Stimulated activated CD4-positive, alpha-beta T cell treated with anti-CD3 and anti-CD28 coated beads, Interleukin-12 subunit alpha, Interleukin-12 subunit beta, amount 100 ng/mL, for 24 hours (primary cell): ENCODE data around the gene PSEN1.

Experiments
- DNase-seq, 2 experiments: peaks; one replicate each; pipeline ENCODE4 v3.0.0-alpha.2; 2020; ENCODE audit warnings: low read depth in 2 of 2

Gene PSEN1

GRCh38 chr14:73220061-73220460 is 83.8 kb downstream of the PSEN1 start:
- no peak for DNase-seq

- no peak for DNase-seq
Measured at GRCh38 chr14:73220634-73221033, 84.3 kb downstream of the PSEN1 start.

DNA sequence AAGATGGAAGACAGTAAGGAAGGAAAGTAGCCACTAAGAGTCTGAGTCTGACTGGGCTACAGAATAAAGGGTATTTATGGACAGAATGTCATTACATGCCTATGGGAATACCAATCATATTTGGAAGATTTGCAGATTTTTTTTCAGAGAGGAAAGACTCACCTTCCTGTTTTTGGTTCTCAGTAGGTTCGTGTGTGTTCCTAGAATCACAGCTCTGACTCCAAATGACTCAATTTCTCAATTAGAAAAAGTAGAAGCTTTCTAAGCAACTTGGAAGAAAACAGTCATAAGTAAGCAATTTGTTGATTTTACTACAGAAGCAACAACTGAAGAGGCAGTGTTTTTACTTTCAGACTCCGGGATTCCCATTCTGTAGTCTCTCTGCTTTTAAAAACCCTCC is 85.6 kb downstream of the PSEN1 start:
- no peak for DNase-seq

GRCh38 chr14:73223049-73223448 is 86.7 kb downstream of the PSEN1 start:
- DNase-seq, result no peak

- DNase-seq, result no peak
Measured at GRCh38 chr14:73225496-73225895, 89.2 kb downstream of the PSEN1 start.

DNA sequence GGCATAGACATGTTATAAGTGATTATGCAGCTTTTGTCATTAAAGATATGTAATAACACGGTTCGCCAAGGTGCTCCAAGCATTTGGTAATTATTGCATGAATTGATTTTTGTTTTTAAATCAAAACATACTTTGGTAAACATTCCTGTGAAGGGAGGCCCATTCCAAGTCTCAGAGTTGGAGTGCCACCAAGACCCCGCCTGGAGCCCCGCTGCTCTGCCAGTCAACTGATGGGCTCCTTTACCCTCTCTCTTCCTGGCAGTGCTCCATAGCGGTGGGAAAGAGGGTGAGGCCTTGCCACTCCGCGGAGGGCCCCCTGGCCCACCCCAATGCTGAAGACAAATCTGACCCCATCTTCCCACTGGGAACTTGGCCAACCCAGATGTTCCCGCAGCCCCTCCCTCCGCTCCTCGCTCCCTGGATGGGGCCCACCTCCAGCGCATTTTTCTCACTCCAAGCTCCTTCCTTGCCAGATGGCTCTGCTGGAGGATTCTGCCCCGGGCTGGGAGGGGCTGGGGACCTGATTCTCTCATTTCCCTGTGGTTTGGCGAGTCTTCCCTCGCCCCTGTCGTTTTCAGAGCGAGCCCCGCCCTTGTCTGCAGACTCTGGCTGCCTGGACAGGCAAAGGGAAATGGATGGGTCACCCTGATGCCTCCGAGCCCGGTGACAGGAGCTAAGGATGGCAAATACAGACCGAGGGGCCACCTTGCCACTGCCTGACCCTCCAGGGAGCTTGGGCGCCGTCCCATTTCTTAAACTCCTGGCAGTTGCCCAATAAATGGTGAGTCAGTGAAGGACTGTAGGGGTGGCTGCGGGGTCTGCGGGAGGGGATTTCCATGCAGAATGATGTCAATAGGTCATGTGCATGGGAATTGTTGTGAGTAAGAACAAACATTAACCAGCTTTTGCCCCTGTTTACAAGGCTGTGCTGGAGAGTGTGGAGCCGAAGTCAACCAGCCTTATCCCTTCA is 91.8 kb downstream of the PSEN1 start:
- DNase-seq, result no peak

- no peak for DNase-seq
Measured at GRCh38 chr14:73230051-73230450, 93.7 kb downstream of the PSEN1 start.

DNA sequence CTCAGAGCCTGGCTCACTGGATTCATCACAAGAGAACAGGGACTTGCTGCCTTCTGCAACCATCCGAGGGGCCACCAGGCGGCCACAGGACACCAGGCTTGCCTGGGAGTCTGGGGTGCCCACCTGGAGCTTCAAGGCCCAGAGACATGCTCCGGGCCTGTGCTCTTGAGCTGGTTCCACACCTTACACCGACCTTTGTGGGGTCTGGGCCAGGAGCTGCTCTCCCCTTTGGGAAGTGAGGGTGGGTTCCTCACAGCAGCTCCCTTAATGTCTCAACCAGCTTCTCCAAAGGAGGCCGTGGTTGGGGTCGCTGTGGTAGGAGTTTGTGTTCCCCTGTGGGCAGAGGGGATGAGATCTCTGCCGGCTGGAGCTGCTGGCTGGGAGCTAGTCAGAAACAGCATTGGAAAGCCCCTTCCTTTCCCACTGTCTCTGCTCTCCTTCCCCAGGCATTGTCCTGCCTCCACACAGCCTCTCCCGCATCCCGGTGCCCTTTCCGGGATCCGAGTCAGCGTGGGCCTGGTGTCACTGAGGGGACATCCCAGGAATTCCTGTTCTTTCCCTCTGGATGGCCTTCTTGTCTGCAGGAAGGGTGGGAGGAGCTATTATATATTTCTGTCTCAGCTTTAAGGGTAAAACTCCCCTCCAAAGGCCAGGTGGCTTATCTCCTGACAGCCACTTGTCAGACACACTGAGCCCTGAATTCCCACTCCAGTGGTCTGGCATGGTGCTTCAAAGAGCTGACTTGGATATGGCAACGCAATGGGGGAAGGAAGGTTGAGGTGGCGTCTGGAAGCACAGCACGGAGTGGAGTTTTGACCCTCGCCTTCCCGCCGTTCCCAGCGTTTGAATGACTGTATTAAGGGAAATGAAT is 95.9 kb downstream of the PSEN1 start:
- no peak for DNase-seq

GRCh38 chr14:73232984-73233383 is 96.7 kb downstream of the PSEN1 start:
- no peak for DNase-seq

GRCh38 chr14:73233564-73233963 is 97.3 kb downstream of the PSEN1 start:
- DNase-seq, result no peak

DNA sequence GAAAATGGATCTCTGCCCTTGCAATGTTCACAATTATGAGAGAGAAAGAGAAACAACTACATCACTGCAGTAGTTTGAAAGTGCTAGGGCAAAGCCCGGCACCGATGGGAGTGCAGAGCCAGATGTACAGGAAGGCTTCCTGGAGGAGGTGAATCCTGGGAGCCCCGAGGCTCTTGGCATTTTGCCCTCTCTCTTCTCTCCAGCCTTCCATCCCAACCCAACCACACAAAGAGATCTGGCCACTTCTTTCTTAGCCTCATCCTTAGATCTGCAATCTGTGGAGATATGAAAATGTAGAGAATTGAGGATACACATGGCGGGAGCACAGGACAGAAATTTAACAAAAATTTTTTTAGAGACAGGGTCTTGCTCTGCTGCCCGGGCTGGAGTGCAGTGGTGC is 97.7 kb downstream of the PSEN1 start:
- DNase-seq, result no peak

- DNase-seq, result no peak
Measured at GRCh38 chr14:73234586-73235394, 98.5 kb downstream of the PSEN1 start.

- no peak for DNase-seq
Measured at GRCh38 chr14:73235531-73236155, 99.3 kb downstream of the PSEN1 start.

GRCh38 chr14:73236157-73236556 is 99.8 kb downstream of the PSEN1 start:
- DNase-seq, result no peak

GRCh38 chr14:73236752-73237218 is 100.5 kb downstream of the PSEN1 start:
- no peak for DNase-seq

DNA sequence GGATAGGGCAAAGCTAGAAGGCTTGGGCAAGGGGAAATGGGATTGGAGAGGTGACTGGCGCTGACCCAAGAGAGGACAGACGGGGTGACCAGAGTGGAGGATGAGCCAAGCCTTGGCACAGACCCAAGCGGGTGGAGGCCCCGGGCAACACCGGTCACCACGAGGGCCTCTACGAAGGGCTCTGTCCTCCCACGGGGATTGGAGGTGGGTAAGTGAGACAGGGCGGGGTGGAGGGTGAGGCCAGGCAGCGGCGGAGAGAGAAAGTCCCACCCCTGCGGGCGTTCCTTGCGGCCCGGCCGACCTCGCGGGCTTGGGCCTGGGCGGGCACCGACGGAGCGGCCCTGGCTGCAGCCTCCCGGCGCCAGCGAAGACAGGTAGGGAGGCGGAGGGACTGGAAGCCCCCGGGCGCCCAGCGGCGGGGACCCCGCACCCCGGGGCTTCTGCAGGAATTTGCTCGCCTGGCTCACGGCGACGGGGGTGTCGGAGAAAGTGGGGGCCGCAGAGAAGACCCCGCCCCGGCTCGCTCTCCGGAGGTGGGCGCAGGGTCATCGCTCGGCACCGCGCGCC is 101.0 kb downstream of the PSEN1 start, which contains the start of gene PAPLN:
PAPLN (plus strand) TSS at position 288 of the 567 bp plus-strand sequence. CDS start 2,273 bp downstream, outside the sequence.
- DNase-seq, result no peak

DNA sequence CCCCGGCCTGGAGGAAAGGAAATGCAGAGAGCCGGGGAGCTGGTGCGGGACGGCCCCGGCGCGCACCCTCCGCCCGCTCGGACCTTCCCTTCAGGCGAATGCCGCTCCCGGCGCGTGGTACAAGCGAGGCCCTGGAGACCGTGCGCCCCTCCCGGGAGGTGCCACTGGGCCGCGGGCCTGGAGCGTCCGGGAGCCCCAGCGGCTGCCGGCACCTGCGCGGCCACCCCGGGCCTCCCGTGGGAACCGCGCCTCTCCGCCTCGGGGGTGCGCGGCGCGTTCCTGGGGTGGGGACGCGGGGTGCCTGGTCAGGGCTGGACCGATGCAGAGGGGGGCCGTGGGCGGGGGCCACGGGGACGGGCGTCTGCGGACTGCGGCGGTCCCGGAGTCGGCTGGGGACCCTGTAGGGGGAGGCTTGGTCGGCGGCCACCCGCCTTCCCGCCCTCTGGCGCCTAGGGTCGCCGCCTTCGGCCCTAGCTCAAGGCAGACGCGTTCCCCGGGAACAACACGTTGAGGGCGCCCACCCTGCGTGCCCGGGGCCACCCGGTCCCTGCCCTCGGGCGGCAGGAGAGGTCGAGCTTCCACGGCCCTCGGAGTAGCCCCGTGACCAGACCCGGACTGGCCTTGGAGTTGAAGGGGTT is 101.6 kb downstream of the PSEN1 start:
- DNase-seq, result no peak

DNA sequence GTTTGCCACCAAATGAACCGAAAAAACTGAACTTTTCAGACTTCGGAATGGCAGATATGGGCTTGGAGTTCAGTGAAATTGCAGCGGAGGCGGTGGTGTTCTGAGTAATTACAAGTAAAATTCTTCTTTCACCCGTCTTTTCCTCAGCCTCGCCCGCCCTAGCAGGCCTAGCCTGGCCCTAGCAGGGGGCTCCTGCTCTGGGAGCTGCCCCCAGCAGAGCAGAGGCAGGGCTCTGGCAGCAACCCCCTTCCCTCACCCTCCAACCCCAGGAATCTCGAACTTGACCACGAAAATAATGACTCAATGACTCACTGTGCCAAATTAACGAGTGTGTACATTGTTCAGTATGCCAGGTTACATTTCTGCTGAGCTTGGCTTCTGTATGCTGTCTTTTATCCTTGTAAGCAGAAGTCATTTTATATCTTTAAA is 102.1 kb downstream of the PSEN1 start:
- no peak for DNase-seq

- DNase-seq, result no peak
Measured at GRCh38 chr14:73238941-73239340, 102.6 kb downstream of the PSEN1 start.
